ENCODE measurements around the gene NFIA.

DNA sequence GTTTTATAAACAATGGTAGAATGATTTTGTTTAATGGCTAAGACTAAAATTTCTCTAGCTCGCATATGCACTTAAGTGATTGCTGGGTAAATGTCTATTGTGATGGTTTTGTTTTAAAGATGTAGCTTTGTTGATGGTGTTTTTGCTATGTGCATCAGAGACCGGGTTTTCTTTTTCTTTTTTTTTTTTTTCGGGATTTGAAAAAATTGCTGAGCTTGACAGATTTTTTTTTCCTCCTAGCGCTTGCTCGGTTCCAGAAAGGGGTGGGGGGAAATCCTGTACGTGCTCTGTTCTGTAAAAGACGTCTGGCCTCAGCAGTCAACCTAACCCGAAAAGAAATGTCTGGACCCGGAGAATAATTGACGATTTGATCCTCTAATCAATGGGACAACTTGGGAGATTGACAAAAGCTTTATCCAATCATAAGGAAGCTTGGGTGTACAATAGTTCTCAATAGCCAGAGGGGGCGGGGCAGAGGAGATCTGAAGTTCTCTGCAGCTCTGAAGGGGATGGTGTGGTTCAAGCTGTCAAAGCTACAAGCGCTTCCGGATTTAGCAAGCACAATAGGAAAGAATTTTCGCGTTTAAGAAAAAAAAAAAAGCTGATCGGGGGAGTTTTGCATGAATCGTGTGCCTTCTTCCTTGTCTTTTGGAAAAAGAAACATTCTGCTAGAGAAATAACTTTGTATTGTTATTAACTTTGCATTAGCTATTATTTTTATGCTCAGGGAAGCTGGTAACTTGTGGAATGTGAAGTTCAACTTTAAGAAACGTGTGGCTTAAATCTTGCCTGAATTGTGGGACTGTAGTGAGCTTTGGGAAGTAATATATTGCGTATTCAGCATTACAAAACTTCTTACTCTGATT, 4.5 kb upstream of the NFIA start:
- TF ChIP-seq CTCF (IDR thresholded peaks at IDR 0.05), result no peak
- no peak for TF ChIP-seq EZH2 (IDR thresholded peaks at IDR 0.05; ENCODE audit: borderline replicate concordance, insufficient read depth, low read depth, low read length, poor library complexity, severe bottlenecking)

Data from B cell (primary cell).